ENCODE data around the gene EIF3C. TPM values are rescaled to one million over a fixed set of nuclear protein-coding genes. Genes with fewer than 3 reads are reported as not detected.
A peak's percentile ranks its signal among the peaks of the same experiment; 100 is the strongest.
"Not testable (repeated sequence)": the region's sequence is repeated elsewhere in the genome, so short reads cannot be mapped to it uniquely, and the experiment has no call there.

EIF3C gene, protein sequence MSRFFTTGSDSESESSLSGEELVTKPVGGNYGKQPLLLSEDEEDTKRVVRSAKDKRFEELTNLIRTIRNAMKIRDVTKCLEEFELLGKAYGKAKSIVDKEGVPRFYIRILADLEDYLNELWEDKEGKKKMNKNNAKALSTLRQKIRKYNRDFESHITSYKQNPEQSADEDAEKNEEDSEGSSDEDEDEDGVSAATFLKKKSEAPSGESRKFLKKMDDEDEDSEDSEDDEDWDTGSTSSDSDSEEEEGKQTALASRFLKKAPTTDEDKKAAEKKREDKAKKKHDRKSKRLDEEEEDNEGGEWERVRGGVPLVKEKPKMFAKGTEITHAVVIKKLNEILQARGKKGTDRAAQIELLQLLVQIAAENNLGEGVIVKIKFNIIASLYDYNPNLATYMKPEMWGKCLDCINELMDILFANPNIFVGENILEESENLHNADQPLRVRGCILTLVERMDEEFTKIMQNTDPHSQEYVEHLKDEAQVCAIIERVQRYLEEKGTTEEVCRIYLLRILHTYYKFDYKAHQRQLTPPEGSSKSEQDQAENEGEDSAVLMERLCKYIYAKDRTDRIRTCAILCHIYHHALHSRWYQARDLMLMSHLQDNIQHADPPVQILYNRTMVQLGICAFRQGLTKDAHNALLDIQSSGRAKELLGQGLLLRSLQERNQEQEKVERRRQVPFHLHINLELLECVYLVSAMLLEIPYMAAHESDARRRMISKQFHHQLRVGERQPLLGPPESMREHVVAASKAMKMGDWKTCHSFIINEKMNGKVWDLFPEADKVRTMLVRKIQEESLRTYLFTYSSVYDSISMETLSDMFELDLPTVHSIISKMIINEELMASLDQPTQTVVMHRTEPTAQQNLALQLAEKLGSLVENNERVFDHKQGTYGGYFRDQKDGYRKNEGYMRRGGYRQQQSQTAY
- 119 and 183 TPM in 2 replicates for total RNA-seq (2013; cell fraction: nucleolus; rRNA removed)
- total RNA-seq (2014; rRNA removed): 246 and 277 TPM in 2 replicates
- total RNA-seq (2014; rRNA removed; fragmentation: Illumina TruSeq; extraction: Trizol): 163 and 179 TPM in 2 replicates
- 528 and 555 TPM in 2 replicates for total RNA-seq (2021)
- polyA plus RNA-seq (2011; ENCODE audit: low read depth): 130 TPM
- 245 and 371 TPM in 2 replicates for polyA plus RNA-seq (2011; rRNA removed)
- 266 and 380 TPM in 2 replicates for polyA plus RNA-seq (2011; cell fraction: cytosol; rRNA removed)
- polyA plus RNA-seq (2011; cell fraction: nucleus; rRNA removed): 195 and 356 TPM in 2 replicates
- 232 and 312 TPM in 2 replicates for polyA plus RNA-seq (2012)
- polyA plus RNA-seq (2014; fragmentation: Illumina TruSeq; extraction: Trizol): 261 and 365 TPM in 2 replicates
- 100 to 1,000 TPM in 1 of 2 experiments, 10 to 100 TPM in 1; 70.4 to 226 TPM for polyA plus RNA-seq (2014; fragmentation: Nextera tagmentation; extraction: Ambion mirVana)
- polyA plus RNA-seq (2014; rRNA removed): 394 and 513 TPM in 2 replicates
- polyA plus RNA-seq (2016; fragmentation: Nextera tagmentation; extraction: Ambion mirVana): 100 to 1,000 TPM; 410 to 423 TPM
- 218 and 423 TPM in 2 replicates for polyA minus RNA-seq (2011; rRNA and poly(A)+ RNA removed)
- polyA minus RNA-seq (2011; cell fraction: cytosol; rRNA and poly(A)+ RNA removed): 168 and 183 TPM in 2 replicates
- polyA minus RNA-seq (2011; cell fraction: nucleus; rRNA and poly(A)+ RNA removed): 42.9 and 88.9 TPM in 2 replicates
- percentile 46 among the genes with signal in this experiment for Bru-seq, nascent RNA
- percentile 56 among the genes with signal in this experiment for BruChase-seq, experiment 1, labeled RNA remaining after a 6-hour chase
- percentile 52 among the genes with signal in this experiment for BruChase-seq, experiment 2, labeled RNA remaining after a 2-hour chase
- long read RNA-seq, experiment 1, transcript EIF3C-211 (20 exons, 2,986 nt): minor isoform, 26 of 320 reads
- long read RNA-seq, experiment 1, transcript EIF3C-201 (21 exons, 3,145 nt): major isoform, 255 of 320 reads
- long read RNA-seq, experiment 1, partial matches to known transcripts: 24 of 320 reads
- long read RNA-seq, experiment 1, other reads (novel, unspliced or antisense): 13 of 320 reads
- long read RNA-seq, experiment 2, transcript EIF3C-201 (21 exons, 3,145 nt): major isoform, 861 of 1,097 reads
- long read RNA-seq, experiment 2, transcript EIF3C-202 (21 exons, 3,137 nt): minor isoform, 11 of 1,097 reads
- long read RNA-seq, experiment 2, transcript EIF3C-211 (20 exons, 2,986 nt): minor isoform, 24 of 1,097 reads
- long read RNA-seq, experiment 2, transcript EIF3C-207 (13 exons, 3,957 nt): minor isoform, 36 of 1,097 reads
- long read RNA-seq, experiment 2, partial matches to known transcripts: 128 of 1,097 reads
- long read RNA-seq, experiment 2, other reads (novel, unspliced or antisense): 37 of 1,097 reads

DNA sequence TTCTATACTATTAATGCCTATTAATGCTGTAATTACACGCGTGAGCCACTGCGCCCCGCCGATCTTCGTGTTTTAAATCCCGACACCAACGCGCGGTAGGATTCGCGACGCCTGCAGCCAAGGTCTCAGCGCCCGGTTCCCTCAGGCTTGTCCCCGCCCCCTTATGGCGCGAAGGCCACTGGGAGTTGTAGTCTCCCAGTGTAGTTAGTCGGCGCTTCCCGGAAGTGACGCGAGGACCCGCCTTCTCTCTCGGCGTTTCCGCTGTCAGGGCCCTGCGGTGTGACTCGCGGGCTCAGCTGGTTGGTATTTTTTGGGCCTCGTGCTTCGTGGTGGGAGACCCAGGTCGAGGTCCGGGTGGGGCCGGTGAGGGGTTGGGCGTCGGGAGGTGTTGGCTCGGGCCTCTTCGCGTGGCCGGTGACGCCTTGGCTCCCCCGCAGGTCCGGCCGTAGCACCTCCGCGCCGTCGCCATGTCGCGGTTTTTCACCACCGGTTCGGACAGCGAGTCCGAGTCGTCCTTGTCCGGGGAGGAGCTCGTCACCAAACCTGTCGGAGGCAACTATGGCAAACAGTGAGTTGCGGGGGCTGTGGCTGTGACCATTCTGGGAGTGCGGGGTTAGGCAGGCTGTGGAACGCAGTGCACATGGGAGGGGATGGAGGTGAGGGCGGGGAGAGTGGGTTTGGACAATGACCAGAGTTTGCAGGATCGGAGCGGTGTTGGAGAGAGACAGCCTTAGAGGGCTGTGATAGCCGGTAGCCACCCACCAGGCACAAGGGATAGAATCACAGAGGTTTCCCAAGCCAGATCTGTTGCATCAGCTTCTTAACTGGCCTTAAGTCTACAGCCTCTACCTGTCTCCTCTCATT is at the start of gene EIF3C:
TSS of gene EIF3C (plus strand) at position 245 of the 864 bp plus-strand sequence. CDS start at position 468, 223 bp downstream.
- H3K27me3 ChIP-seq (replicated peaks in 1 of 2; ENCODE audit: control insufficient read depth in 2 of 2, insufficient read depth in 2 of 2, low read length in 1 of 2); H3K4me2 ChIP-seq (ENCODE audit: control insufficient read depth, insufficient read depth); CTCF ChIA-PET; H3K27ac ChIP-seq (ENCODE audit: control insufficient read depth, insufficient read depth); intact Hi-C loops (cut with micrococcal nuclease; ENCODE audit: unreplicated experiment); in situ Hi-C loops (cut with MboI); POLR2A ChIA-PET; RAD21 ChIA-PET (ENCODE audit: unreplicated experiment); H3K4me1 ChIP-seq (ENCODE audit: control insufficient read depth, insufficient read depth, low read length); H3K79me2 ChIP-seq (ENCODE audit: control insufficient read depth, insufficient read depth, low read length); H3K36me3 ChIP-seq (ENCODE audit: control insufficient read depth in 2 of 2, insufficient read depth in 2 of 2, low read length in 1 of 2); SMC1A ChIA-PET (ENCODE audit: uncharacterized antibody, unreplicated experiment); H3K9ac ChIP-seq (ENCODE audit: control insufficient read depth, insufficient read depth, low read length); H2AFZ ChIP-seq (ENCODE audit: control insufficient read depth, low read depth, low read length); H4K20me1 ChIP-seq (ENCODE audit: control insufficient read depth, insufficient read depth); H3K4me3 ChIP-seq; DNase-seq (ENCODE audit: low read depth, low spot score); H3K9me3 ChIP-seq (replicated peaks; ENCODE audit: control insufficient read depth, insufficient read depth, low read length); BruUV-seq (replicated peaks): not testable (repeated sequence)
- FAIRE-seq: peak; percentile 97
- peak; percentile 99 for ATAC-seq
- WGBS (ENCODE audit: insufficient coverage, insufficient replicate concordance, low lambda C conversion rate, missing lambda C conversion rate): no CpG with 5 or more reads among the region's 66 CpGs

DNA sequence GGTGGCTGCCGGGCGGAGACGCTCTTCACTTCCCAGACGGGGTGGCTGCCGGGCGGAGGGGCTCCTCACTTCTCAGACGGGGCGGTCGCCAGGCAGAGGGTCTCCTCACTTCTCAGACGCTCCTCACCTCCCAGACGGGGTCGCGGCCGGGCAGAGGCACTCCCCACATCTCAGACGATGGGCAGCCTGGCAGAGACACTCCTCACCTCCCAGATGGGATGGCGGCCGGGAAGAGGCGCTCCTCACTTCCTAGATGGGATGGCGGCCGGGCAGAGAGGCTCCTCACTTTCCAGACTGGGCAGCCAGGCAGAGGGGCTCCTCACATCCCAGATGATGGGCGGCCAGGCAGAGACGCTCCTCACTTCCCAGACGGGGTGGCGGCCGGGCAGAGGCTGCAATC is 45.0 kb upstream of the EIF3C start:
- DNase-seq (ENCODE audit: low read depth, low spot score); H3K27me3 ChIP-seq (replicated peaks in 1 of 2; ENCODE audit: control insufficient read depth in 2 of 2, insufficient read depth in 2 of 2, low read length in 1 of 2); CTCF ChIA-PET; H3K9me3 ChIP-seq (replicated peaks; ENCODE audit: control insufficient read depth, insufficient read depth, low read length); H2AFZ ChIP-seq (ENCODE audit: control insufficient read depth, low read depth, low read length); H3K79me2 ChIP-seq (ENCODE audit: control insufficient read depth, insufficient read depth, low read length); H3K27ac ChIP-seq (ENCODE audit: control insufficient read depth, insufficient read depth); RAD21 ChIA-PET (ENCODE audit: unreplicated experiment); SMC1A ChIA-PET (ENCODE audit: uncharacterized antibody, unreplicated experiment); H3K4me3 ChIP-seq; H4K20me1 ChIP-seq (ENCODE audit: control insufficient read depth, insufficient read depth); ATAC-seq; BruUV-seq (replicated peaks); intact Hi-C loops (cut with micrococcal nuclease; ENCODE audit: unreplicated experiment); H3K9ac ChIP-seq (ENCODE audit: control insufficient read depth, insufficient read depth, low read length); FAIRE-seq; H3K36me3 ChIP-seq (ENCODE audit: control insufficient read depth in 2 of 2, insufficient read depth in 2 of 2, low read length in 1 of 2); H3K4me1 ChIP-seq (ENCODE audit: control insufficient read depth, insufficient read depth, low read length); POLR2A ChIA-PET; in situ Hi-C loops (cut with MboI); H3K4me2 ChIP-seq (ENCODE audit: control insufficient read depth, insufficient read depth): not testable (repeated sequence)
- WGBS (ENCODE audit: insufficient coverage, insufficient replicate concordance, low lambda C conversion rate, missing lambda C conversion rate): 72% methylated on average over 11 of the region's 25 CpGs

Data from GM12878 (cell line).